GM18519 (cell line): ENCODE measurements around the gene SLC43A2.
"Not testable (repeated sequence)": the region's sequence is repeated elsewhere in the genome, so short reads cannot be mapped to it uniquely, and the experiment has no call there.

Experiments
- ATAC-seq: cut with Tn5 transposase; IDR thresholded peaks from one replicate; pipeline ENCODE4 v1.9.1; 2021; ENCODE audit warnings: mild to moderate bottlenecking, moderate library complexity; ENCODE audit not compliant: unreplicated experiment, low FRiP score

Gene SLC43A2

GRCh38 chr17:1548032-1548431 lies 80.6 kb downstream of the SLC43A2 start:
- no peak for ATAC-seq

- ATAC-seq = no peak
Measured at GRCh38 chr17:1546292-1546922, 82.2 kb downstream of the SLC43A2 start.

- no peak for ATAC-seq
Measured at GRCh38 chr17:1545618-1546017, 83.0 kb downstream of the SLC43A2 start.

- ATAC-seq = no peak
Measured at GRCh38 chr17:1542316-1542715, 86.3 kb downstream of the SLC43A2 start.

GRCh38 chr17:1541367-1541904 lies 87.2 kb downstream of the SLC43A2 start:
- ATAC-seq = no peak

GRCh38 chr17:1539811-1540210 lies 88.8 kb downstream of the SLC43A2 start:
- ATAC-seq = no peak

- ATAC-seq = no peak
Measured at GRCh38 chr17:1535737-1536136, 92.9 kb downstream of the SLC43A2 start.

GRCh38 chr17:1533661-1534325 lies 94.8 kb downstream of the SLC43A2 start:
- ATAC-seq = no peak

GRCh38 chr17:1532836-1533602 lies 95.6 kb downstream of the SLC43A2 start:
- no peak for ATAC-seq

GRCh38 chr17:1529863-1530262 lies 98.8 kb downstream of the SLC43A2 start:
- ATAC-seq = no peak

GRCh38 chr17:1526876-1527275 lies 101.8 kb downstream of the SLC43A2 start:
- not testable (repeated sequence) for ATAC-seq

GRCh38 chr17:1522626-1523025 lies 106.0 kb downstream of the SLC43A2 start:
- ATAC-seq = no peak

- ATAC-seq = no peak
Measured at GRCh38 chr17:1521086-1521640, 107.5 kb downstream of the SLC43A2 start.

GRCh38 chr17:1519678-1520077 lies 109.0 kb downstream of the SLC43A2 start:
- ATAC-seq = no peak
